Retinal pigment epithelial cell (primary cell): ENCODE data around the gene MOAP1.
"Not testable (repeated sequence)": the region's sequence is repeated elsewhere in the genome, so short reads cannot be mapped to it uniquely, and the experiment has no call there.

ENCODE experiments used
- DNase-seq: peaks from one replicate; pipeline ENCODE4 v3.0.0-alpha.2; 2010; ENCODE audit warnings: low read depth
- H3K4me3 ChIP-seq: 2 replicates; pipeline ENCODE4 v1.5.1; 2011; ENCODE audit warnings: mild to moderate bottlenecking, low read length, control low read depth, moderate library complexity
- CTCF ChIP-seq: conservative IDR thresholded peaks from 2 replicates; pipeline ENCODE4 v1.5.1; 2011; ENCODE audit warnings: low read depth, low read length, control low read depth, inconsistent platforms

Gene MOAP1

GRCh38 chr14:93163564-93163963, 21.1 kb downstream of the MOAP1 start:
- no peak for TF ChIP-seq CTCF
- no peak for DNase-seq
- no peak overlapping the region for H3K4me3 ChIP-seq

- no peak for TF ChIP-seq CTCF
- no peak for DNase-seq
- H3K4me3 ChIP-seq: no peak overlapping the region
Observed at GRCh38 chr14:93161411-93161940, 23.2 kb downstream of the MOAP1 start.

GRCh38 chr14:93160353-93160801, 24.3 kb downstream of the MOAP1 start:
- no peak for DNase-seq
- H3K4me3 ChIP-seq: no peak overlapping the region
- TF ChIP-seq CTCF: peak; percentile 52

GRCh38 chr14:93159625-93160352, 24.9 kb downstream of the MOAP1 start:
- DNase-seq, H3K4me3 ChIP-seq: not testable (repeated sequence)

- DNase-seq, H3K4me3 ChIP-seq: not testable (repeated sequence)
Observed at GRCh38 chr14:93158349-93158748, 26.3 kb downstream of the MOAP1 start.

- DNase-seq: no peak
- TF ChIP-seq CTCF: no peak
- no peak overlapping the region for H3K4me3 ChIP-seq
Observed at GRCh38 chr14:93156693-93157369, 27.9 kb downstream of the MOAP1 start.

GRCh38 chr14:93155667-93156066, 29.0 kb downstream of the MOAP1 start:
- TF ChIP-seq CTCF: no peak
- no peak overlapping the region for H3K4me3 ChIP-seq
- no peak for DNase-seq

GRCh38 chr14:93153121-93153520, 31.6 kb downstream of the MOAP1 start:
- no peak overlapping the region for H3K4me3 ChIP-seq
- DNase-seq: no peak
- no peak for TF ChIP-seq CTCF
